Globus pallidus (tissue), 1 donor: ENCODE data around the gene VAV2.

Experiments used
- DNase-seq: peaks from one replicate; pipeline ENCODE4 v3.0.0-alpha.2; 2015; ENCODE audit warnings: low spot score

Gene VAV2

DNA sequence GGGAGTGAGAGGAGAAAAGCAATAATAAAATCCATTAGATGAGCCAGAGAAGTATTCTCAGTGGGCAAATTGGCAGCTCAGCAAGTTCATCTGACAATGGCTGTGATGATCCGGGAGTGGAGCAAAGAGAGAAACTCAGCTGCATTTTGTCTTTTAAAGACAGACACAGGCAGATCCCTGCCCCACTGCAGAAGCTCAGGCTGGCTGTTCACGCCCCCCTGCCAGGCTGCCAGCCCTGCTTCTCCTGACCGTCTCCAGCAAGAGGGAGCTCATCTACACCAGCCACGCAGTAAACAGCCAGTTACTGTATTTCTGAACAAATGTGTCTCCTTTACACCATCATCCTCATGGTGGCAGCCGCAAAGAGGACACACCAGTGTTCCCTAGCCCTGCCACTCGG, 139.7 kb downstream of the VAV2 start:
- no peak for DNase-seq

DNA sequence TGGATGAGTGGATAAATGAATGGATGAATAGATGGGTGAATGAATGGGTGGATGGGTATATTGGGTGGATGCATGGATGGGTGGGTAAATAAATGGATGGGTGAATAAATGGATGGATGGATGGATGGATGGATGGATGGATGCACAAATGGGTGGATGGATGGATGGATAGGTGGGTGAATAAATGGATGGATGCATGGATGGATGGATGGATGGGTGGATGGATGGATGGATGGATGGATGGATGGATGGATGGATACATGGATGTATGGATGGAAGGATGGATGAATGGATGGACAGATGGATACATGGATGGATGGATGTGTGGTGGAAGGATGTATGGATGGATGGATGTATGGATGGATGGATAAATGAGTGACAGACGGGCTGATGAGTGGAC, 140.4 kb downstream of the VAV2 start:
- DNase-seq: no peak

DNA sequence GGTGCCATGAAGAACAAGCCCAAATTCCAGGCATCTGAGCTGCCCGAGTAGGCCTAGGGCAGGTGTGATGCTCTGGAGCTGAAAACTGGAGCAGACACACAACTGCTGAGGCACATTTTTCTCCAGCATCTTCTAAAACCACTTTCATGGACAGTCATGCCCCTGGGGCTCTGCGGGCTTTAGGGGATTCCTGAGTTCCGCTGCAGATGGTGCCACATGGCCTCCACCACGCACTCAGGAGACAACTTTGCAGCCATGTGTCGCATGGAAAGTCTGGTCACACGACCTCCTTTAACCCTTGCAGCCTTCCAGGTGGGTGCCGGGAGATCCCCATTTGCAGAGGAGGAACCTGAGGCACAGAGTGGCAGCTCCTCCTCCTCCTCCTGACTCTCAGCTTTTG, 141.2 kb downstream of the VAV2 start:
- no peak for DNase-seq

DNA sequence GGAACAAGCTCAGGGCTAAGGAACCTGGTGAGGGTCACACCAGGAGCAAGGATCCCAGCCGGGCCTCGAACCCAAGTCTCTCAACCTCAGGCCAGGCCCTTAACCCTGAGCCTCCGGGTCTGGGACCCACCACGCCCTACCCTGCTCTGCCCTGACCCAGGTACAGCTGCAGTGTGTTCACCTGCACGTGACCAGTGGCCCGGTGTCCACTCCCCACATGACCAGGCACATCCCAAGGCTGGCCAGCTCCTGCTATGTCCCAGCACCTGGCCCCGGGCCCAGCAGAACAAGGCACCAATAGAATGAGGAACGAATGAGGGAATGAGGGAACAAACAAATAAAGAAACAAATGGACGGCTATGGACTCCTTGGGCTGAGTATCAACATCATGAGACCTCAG, 142.0 kb downstream of the VAV2 start:
- DNase-seq: no peak

DNA sequence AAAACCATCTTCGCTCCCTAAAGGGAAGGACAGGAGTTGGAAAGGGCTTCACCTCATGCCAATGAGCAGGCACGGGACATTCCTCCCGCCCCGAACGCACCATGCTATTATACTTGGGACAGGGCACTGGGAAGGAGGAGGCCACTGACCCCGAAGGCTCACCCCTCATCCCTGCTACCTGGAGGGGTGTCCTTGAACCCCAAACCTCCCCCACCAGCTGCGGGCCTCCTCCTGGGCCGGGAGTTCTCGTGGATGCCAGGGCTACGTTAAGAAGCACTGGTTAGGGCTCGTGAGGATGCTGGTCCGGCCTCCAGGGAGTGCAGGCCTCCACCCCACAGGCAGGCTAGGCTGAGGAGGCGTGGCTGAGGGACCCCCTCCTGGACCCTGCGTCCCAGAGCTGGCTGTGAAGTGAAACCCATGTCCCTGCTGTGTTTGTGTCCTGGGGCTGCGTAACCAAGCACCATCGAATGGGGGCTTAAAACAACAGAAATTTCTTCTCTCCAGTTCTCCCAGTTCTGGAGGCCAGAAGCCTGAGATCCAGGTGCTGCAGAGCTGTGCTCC, 142.9 kb downstream of the VAV2 start:
- DNase-seq: no peak

DNA sequence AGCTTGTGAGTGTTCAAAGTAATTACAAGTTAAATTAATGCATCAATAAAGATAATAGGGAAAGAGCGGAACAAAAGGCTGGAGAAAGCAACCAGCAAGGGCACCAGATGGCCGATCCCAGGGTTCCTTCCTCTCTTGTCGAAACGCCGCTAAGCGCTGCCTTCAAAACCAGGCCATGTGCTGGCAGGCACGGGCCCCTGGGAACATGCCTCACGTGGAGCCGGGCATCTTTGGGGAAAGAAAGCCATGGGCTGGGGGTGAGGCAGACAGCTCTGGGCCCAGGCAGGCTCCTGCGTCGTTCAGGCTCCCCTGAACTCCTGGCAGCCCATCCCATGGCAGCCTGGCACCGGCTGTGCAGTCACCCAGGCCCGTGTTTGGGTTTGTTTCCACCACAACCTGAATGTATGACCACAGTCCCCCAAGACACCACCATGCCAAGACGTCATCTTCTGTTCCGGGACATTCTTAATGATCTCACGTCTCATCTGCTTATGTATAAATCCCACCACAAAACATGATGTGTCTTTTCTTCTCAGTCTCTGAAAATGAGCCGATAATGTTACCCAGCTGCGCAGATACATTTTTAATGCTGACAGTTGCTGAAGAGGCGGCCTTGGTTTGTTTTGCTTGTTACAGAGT, 143.5 kb downstream of the VAV2 start:
- DNase-seq: no peak

DNA sequence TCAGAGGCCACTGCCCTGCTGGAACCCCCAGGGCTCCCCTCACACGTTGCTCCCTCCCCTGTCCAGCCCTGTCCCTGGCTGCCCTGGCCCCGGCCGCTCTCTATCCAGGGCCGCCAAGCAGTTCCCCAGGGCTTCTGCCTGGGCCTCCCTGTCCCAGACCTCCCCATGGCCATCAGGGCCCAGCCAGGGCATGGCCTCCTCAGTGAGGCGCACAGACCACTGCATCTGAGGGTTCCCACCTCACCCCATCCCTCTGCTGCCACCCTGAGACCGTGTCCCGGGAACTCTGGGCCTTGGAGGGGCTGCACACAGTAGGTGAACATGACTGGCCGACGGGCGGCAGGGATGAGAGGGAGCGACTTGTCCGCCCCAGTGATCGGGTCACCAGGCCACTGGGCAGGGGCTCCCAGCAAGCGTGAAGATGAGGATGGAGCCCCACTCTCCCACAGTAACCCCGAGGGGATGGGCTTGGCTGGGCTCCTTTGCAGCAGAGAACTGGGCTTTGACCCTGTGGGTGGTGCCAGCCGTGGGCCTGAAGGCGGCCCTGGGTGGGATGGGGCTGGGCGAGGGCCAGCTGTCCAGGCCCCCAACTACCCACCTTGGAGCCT, 145.5 kb downstream of the VAV2 start:
- DNase-seq: no peak

DNA sequence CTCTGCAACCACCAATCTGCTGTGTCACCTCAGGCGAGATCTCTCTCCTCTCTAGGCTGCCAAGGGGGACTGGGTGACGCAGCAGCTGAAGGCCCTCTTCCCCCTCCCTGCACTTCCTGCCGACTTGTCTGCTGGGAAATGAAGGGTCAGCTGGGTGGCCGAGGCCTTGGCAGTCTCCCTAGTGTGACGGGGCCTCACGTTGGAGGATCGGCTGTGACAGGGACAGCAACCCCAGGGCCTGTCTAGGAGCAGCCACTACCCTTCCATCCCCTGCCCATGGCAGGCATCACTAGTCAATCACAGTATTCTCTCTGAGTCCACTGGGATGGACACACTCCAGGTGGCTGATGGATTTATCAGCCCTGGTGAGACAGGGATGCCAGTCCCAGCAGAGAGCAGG, 146.7 kb downstream of the VAV2 start:
- DNase-seq: peak; percentile 40

DNA sequence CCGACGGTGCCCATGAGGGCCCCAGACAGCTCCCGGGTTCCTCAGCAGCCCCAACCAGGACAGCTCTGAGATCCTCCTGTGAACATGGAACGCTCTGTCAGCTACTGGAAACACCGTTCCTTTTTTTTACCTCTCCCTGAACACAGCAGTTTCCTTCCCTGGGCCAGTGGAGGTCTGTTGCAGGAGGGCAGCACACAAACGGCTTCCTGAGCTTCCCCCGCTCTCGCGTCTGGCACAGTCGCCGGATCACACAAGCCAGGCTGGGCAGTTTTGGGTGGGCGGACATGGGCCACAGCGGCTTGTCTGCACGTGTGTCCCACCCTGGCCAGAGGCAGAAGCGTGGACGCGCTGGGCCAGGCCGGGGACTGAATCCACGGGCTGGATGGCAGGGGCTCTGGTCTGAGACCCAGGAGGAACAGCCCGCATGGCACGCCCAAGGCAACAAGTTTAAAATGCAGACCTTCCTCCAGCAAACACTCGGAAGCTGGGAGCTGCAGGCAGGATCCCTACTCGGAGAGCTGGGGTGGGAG, 147.2 kb downstream of the VAV2 start:
- no peak for DNase-seq

DNA sequence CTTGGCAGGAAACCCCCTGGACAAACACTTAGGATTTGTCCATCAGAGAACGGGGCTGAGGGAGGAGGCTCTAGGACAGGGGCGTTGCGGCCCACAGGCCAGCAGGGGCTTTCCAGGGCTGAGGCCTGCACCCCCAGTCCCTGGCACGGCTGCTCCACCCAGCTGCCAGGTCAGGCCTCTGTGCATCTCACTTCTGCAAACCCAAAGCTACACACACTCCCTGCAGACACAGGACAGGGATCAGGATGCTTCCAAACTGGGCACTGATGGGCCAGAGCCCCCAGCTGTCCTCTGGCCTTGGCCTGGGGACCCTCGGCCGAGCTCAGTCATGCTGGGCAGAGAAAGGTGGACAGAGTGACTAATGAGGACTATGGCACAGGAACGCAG, 147.7 kb downstream of the VAV2 start:
- DNase-seq: no peak

DNA sequence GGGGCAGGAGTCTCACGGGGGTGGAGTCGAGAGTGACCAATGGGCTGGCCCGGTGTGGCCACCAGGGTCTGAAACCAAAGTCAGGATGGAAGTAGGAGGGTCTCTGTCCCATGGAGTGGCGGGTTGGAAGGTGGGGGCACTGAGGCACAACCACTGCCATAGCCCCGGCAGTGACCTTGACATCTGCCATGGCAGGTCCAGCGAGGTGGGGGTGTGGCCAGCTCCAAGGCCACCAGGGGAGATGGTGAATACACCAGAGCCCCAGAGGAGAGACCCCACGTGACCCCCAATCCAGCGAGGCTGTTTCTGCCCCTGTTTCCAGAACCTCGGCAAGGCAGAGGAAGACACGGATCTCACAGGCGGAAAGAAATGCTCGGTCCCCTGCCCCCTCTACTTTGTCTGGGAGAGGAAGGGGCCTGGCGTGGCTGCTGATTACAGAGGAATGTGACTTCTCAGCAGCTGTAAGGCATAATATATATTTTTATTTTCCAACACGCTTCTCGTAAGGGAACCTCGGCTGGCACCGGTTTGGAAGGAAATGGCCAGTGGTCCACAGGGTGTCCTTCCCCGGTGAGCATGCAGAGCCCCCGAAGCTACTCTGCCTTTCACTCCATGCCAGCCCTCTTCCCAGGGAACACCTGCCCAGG, 148.2 kb downstream of the VAV2 start:
- no peak for DNase-seq

DNA sequence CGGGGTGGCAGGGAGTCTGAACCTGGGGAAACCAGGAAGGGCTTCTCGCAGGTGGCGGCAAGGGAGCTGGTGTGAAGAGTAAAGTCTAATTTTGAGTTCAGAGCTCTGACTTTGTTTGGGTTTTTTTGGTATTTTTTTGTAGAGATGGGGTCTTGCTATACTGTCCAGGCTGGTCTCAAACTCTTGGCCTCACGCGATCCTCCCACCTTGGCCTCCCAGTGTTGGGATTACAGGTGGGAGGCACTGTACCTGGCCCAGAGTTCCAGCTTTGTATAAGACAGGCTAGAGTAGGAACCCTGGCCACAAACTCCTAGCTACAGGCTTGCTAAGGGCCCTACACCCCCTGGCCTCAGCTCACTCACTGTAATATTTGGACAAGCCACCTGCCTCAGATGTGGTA, 148.9 kb downstream of the VAV2 start:
- DNase-seq: no peak

DNA sequence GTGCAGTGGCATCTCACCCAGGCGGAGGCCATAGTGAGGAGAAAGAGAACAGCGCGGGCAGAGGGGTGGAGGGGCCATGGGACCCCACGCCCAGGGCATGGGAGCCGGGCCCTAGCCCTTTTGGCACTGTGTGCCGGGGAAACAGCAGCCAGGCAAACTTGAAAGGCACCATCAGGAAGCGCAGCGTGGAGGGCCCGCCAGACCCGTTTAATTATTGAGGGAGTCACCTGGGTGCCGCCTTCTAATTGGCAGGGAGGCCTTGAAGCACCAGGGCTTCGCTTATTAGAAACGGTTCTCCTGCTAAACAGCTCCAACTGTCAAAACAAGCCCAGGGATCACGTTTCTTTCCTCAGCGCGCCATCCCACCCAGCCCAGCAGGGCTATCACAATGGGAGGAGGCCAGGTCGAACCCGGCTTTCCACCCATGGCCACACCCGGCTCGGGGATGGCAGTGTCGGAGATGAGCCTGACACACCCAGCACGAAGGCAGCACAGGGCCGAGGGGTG, 149.3 kb downstream of the VAV2 start:
- no peak for DNase-seq

DNA sequence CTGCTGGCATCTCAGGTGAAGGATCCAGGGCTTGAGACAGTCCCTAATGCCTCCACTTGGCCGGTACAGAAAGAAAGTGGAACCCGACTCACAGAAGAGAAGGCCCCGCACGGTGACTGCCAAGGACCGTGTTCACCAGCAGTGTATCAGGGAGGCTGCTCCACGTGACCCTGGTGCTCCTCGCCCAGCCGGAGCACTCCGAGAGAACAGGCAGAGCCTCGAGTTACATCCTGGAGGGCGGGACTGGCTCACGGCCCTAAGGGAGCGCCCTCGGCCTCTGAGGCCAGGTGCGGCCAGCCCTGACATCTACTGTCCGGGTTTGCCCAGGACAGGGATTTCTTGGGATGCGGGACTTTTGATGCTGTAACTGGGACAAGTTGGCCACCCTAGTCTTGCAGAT, 149.9 kb downstream of the VAV2 start:
- no peak for DNase-seq

DNA sequence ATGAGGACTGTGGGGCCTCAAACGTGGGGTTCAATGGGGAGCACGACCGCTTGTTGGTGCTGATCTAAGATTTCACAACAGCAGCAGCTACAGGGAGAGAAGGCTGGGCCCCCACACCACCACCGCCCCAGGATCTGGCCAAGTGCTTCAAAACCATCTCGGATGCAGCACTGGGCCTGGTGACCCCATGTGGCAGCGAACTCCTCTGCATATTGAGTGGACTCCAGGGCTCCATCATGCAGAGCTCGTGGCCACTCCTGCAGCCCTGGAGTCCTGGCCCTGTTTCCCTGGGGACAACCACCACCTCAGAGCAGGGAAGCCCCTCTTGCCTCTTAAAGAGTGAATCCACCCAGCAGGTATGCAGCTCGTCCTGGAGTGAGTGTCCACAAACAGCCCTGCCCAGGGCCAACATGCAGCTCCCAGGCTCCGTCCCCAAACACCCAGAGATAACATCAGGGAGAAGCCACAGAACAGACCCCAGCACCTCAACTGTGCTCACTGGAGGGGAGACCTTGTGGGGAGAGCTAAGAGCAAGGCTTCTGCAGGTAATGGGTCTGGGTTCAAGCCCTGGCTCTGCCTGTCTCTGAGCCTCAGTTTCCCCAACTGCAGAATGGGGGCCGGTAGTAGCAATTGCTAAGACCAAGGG, 150.8 kb downstream of the VAV2 start:
- no peak for DNase-seq

DNA sequence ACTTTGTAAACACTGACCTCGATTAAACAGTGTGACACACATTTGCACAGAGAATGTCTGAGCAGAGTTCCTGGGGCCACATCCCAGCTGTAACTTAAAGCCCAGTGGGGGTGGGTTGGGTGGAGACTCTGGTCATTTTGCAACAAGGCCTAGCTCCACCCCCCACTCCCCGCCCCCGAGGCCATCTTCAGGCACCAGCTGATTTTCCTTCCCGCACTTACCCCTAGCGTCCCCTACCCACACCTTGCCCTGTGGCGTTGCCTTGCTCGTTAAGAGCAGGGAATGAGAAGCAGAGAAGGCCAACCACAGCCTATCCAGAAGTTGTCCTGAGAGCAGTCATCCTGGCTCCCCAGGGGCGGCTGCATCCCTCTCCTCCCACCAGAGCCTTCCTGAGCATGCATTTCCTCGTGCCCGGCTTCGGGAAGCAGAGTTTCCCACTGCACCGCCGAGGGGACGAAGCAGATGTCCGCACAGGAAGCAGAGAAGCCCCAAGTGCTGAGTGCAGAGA, 152.2 kb downstream of the VAV2 start:
- DNase-seq: no peak

DNA sequence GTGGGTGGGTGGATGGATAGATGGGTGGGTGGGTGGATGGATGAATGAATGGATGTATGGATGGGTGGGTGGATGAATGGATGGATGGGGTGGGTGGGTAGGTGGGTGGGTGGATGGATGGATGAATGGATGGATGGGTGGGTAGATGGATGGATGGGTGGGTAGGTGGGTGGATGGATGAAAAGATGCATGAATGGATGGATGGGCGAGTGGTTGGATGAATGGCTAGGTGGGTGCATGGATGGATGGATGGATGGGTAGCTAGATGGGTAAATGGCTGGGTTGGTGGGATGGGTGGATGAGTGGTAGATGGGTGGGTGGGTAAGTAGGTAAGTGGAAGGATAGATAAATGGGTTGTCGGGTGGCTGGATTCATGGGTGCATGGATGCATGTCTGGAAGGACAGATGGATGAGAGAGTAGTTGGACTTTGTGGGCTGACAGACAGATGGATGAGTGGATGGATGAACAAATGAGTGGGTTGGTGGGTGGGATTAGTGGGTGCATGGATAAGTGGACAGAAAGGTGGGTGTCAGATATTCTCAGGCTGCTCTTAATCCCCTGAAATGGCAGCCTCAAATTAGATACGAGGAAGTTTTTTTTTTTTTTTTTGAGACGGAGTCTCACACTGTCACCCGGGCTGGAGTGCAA, 153.1 kb downstream of the VAV2 start:
- DNase-seq: no peak

DNA sequence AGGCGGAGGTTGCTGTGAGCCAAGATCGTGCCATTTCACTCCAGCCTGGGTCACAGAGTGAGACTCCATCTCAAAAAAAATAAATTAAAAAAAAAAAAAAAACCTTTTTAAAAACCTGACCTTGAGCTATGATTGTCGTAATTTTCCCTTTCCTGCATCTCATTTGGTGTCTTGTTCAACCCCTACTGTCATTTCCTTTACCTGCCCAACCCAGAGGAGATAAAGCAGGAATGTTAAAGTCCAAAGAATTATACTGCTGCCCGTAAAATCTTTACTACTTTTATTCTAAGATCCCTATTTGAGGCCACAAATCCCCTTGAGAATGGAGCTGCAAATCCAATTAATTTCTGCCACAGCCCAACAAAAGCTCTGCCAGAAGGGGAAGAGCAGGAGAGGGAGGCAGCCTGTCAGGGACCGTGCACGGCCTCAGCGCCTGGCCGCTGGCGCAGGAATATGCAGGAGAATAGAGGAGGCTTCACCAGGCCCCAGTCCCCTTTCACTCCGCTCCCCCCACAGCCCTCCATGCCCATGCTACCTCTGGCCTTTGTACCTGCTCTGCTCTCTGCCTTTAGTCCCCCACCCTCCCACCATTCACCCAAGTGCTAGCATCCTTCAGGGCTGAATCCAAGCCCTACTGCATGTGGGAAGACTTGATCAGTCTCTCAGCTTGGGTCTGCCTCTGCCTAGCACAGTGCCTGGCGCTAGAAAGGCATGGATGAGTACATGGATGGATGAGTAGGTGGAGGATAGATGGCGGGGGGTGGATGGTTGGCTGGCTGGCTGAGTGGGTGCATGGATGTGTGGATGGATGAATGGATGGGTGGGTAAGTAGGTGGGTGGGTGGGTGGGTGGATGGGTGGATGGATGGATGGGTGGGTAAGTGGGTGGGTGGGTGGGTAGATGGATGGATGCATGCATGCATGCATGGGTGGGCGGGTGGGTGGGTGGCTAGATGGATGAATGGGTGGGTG, 154.2 kb downstream of the VAV2 start:
- DNase-seq: no peak

DNA sequence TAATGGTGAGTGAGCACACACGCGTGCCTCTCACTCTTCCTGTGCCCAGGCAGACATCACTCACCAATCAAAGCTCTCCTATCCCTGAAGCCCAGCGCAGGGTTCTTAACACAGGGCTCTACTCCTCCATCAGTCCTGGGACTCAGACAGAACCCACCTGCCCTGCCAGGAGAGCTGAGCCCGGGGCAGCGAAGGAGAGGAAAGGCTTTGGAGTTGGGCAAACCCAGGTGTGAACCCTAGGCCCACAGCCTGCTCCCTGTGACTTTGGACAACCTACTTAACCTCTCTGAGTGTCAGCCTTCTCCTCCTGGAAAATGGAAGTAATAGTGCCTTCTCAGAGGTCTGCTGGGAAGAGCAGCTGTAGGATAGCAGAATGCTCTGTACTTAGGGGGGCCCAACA, 155.3 kb downstream of the VAV2 start:
- DNase-seq: no peak

DNA sequence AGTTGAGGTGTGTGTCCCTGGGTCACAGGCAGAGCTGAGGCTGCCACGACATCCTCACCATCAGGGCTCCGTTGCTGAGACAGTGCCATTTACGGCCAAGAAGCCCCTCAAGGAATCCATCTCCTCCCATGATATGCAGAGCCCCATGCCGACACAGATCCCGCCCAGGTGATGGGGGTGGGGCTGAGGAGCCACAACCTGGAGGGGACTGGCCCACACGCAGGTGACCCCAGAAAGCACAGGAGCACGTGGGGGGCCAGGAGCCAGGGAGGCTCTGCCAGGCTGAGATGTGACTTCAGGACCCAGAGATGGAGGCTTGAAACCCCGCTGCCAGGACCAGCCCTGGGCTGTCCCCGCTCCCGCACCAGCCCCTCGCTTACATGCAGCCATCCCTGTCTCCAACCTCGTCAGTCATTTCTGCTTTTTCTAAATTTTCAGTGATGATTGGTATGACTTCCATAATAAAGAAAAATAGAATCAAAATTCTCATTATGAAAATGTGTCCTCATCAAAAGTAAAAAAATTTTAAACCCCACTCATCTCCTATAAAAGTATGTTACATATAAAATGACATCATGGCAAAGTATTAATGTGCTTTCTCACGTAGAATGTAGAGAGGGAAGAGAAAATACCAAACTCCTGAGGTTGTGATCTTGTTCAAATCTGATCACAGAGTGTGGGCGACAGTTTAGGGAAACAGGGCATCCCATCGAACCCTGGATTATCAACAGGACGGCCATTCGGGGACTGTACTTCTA, 155.9 kb downstream of the VAV2 start:
- DNase-seq: no peak
